Loucy (cell line): ENCODE results near the gene EGR4.

Source experiments
- H2AFZ ChIP-seq: fragments of 200-600 bp; sonication (generic); 2 replicates; pipeline ENCODE4 v1.6.0; 2016; ENCODE audit warnings: antibody characterized with exemption, mild to moderate bottlenecking, low read length, moderate library complexity
- H3F3A ChIP-seq: fragments of 200-600 bp; 2 replicates; pipeline ENCODE4 v1.6.0; 2016; ENCODE audit warnings: antibody characterized with exemption, low read depth, mild to moderate bottlenecking
- H3K27me3 ChIP-seq: fragments of 200-600 bp; sonication (generic); 2 replicates; pipeline ENCODE4 v1.6.1; 2014; ENCODE audit warnings: low read length, mild to moderate bottlenecking; ENCODE audit not compliant: insufficient read depth, poor library complexity, severe bottlenecking
- H3K36me3 ChIP-seq: fragments of 200-600 bp; sonication (generic); 2 replicates; pipeline ENCODE4 v1.6.1; 2016; ENCODE audit warnings: low read length; ENCODE audit not compliant: insufficient read depth
- H3K4me1 ChIP-seq: fragments of 200-600 bp; sonication (generic); 2 replicates; pipeline ENCODE4 v1.5.1; 2014; ENCODE audit warnings: low read length, mild to moderate bottlenecking; ENCODE audit not compliant: insufficient read depth, poor library complexity, severe bottlenecking
- H3K4me2 ChIP-seq: fragments of 200-600 bp; sonication (generic); 2 replicates; pipeline ENCODE4 v1.6.0; 2014; ENCODE audit warnings: antibody characterized with exemption, low read length, low read depth, mild to moderate bottlenecking; ENCODE audit not compliant: poor library complexity, severe bottlenecking
- H3K4me3 ChIP-seq: fragments of 200-600 bp; sonication (generic); 2 replicates; pipeline ENCODE4 v1.5.1; 2014; ENCODE audit warnings: low read length, mild to moderate bottlenecking, mixed read lengths; ENCODE audit not compliant: poor library complexity, severe bottlenecking
- H3K79me2 ChIP-seq: fragments of 200-600 bp; sonication (generic); 2 replicates; pipeline ENCODE4 v1.6.1; 2014; ENCODE audit warnings: low read length; ENCODE audit not compliant: insufficient read depth
- H3K9ac ChIP-seq: fragments of 200-600 bp; sonication (generic); 2 replicates; pipeline ENCODE4 v1.6.0; 2014; ENCODE audit warnings: mild to moderate bottlenecking, low read depth, low read length, moderate library complexity; ENCODE audit not compliant: poor library complexity, severe bottlenecking
- H3K9me2 ChIP-seq: fragments of 200-600 bp; sonication (generic); replicated peaks from 2 replicates; pipeline ENCODE4 v1.6.1; 2016; ENCODE audit warnings: low read depth, low read length, mixed read lengths
- H3K9me3 ChIP-seq: fragments of 200-600 bp; sonication (generic); 2 replicates; pipeline ENCODE4 v1.6.1; 2014; ENCODE audit warnings: mild to moderate bottlenecking, antibody characterized with exemption, low read length, low read depth; ENCODE audit not compliant: insufficient read depth
- H4K20me1 ChIP-seq: fragments of 200-600 bp; sonication (generic); 2 replicates; pipeline ENCODE4 v1.6.0; 2014; ENCODE audit warnings: antibody characterized with exemption, low read length, mild to moderate bottlenecking; ENCODE audit not compliant: insufficient read depth, poor library complexity, severe bottlenecking
- CTCF ChIP-seq: fragments of 200-600 bp; sonication (generic); conservative IDR thresholded peaks from 2 replicates; pipeline ENCODE4 v1.5.1; 2014; ENCODE audit warnings: mild to moderate bottlenecking, antibody characterized with exemption, low read length
- EZH2phosphoT487 ChIP-seq: fragments of 200-600 bp; IDR thresholded peaks from 2 replicates; pipeline ENCODE4 v1.6.1; 2018; ENCODE audit warnings: antibody characterized with exemption, mild to moderate bottlenecking, moderate library complexity, borderline replicate concordance

EGR4 gene

GRCh38 chr2:73293534-73294171 is at the start of gene EGR4:
Gene EGR4 (minus strand): TSS chr2:73293548. CDS start chr2:73293317, 231 bp downstream.
- no peaks in the 10 kb centered on the region for H3K79me2 ChIP-seq
- no peaks in the 10 kb centered on the region for H4K20me1 ChIP-seq
- no peak for TF ChIP-seq EZH2phosphoT487
- no peak for TF ChIP-seq CTCF
- no peak within 1 kb of the TSS for H3K9ac ChIP-seq
- H3K9me2 ChIP-seq, result no peaks in the 10 kb centered on the region
- H3K4me1 ChIP-seq, result no peaks in the 10 kb centered on the region
- H3K4me3 ChIP-seq, result no peak within 1 kb of the TSS
- no peaks in the 10 kb centered on the region for H3F3A ChIP-seq
- H3K4me2 ChIP-seq, result no peak within 1 kb of the TSS
- no peaks in the 10 kb centered on the region for H3K27me3 ChIP-seq
- H3K9me3 ChIP-seq, result no peaks in the 10 kb centered on the region
- H3K36me3 ChIP-seq, result no peaks in the 10 kb centered on the region
- H2AFZ ChIP-seq, result no peak within 1 kb of the TSS

- H3K27me3 ChIP-seq, result no peaks in the 10 kb centered on the region
- TF ChIP-seq EZH2phosphoT487, result no peak
- no peak for TF ChIP-seq CTCF
- no peaks in the 10 kb centered on the region for H3K9me2 ChIP-seq
Measured at GRCh38 chr2:73341039-73341438, 47.7 kb upstream of the EGR4 start.

GRCh38 chr2:73339201-73339600 is 45.9 kb upstream of the EGR4 start:
- Histone ChIP-seq H4K20me1 (no peaks in the 10 kb centered on the region), H3K79me2 (no peaks in the 10 kb centered on the region), H2AFZ (peak overlapping the region; percentile 80), H3K9me3 (peaks cover 11% of the 10 kb centered on the region; the same call in 1 of the 2 replicates), H3K4me3 (no peak overlapping the region), H3F3A (no peaks in the 10 kb centered on the region), H3K9ac (no peak overlapping the region), H3K4me2 (no peak overlapping the region), H3K9me2 (no peaks in the 10 kb centered on the region), H3K4me1 (no peaks in the 10 kb centered on the region), H3K27me3 (no peaks in the 10 kb centered on the region), H3K36me3 (no peaks in the 10 kb centered on the region)
- TF ChIP-seq EZH2phosphoT487 (no peak), CTCF (no peak)

More at GRCh38 chr2:73341039-73341438, 47.7 kb upstream of the EGR4 start:
- no peak overlapping the region for H3K4me2 ChIP-seq
- no peaks in the 10 kb centered on the region for H3F3A ChIP-seq
- no peak overlapping the region for H3K4me3 ChIP-seq
- H3K79me2 ChIP-seq, result no peaks in the 10 kb centered on the region
- no peak overlapping the region for H3K9ac ChIP-seq
- H3K9me3 ChIP-seq, result no peaks in the 10 kb centered on the region
- H2AFZ ChIP-seq, result no peak overlapping the region
- H3K36me3 ChIP-seq, result no peaks in the 10 kb centered on the region
- H3K4me1 ChIP-seq, result no peaks in the 10 kb centered on the region
- no peaks in the 10 kb centered on the region for H4K20me1 ChIP-seq
